Colonic mucosa (tissue), 4 donors: ENCODE measurements around the gene SCYL2. TPM values are rescaled to one million over a fixed set of nuclear protein-coding genes. Genes with fewer than 3 reads are reported as not detected.
A peak's percentile ranks its signal among the peaks of the same experiment; 100 is the strongest.
"Not testable (repeated sequence)": the region's sequence is repeated elsewhere in the genome, so short reads cannot be mapped to it uniquely, and the experiment has no call there.

Experiments
- DNase-seq: peaks from one replicate; pipeline ENCODE4 v3.0.0-alpha.2; 2020
- H3K27ac ChIP-seq: fragments of 200-600 bp; one replicate; pipeline ENCODE4 v1.8.0; 2021
- H3K27me3 ChIP-seq: fragments of 200-600 bp; one replicate; pipeline ENCODE4 v1.8.0; 2021
- H3K36me3 ChIP-seq: fragments of 200-600 bp; one replicate; pipeline ENCODE4 v1.8.0; 2021
- H3K4me1 ChIP-seq: fragments of 200-600 bp; one replicate; pipeline ENCODE4 v1.8.0; 2021; ENCODE audit warnings: mild to moderate bottlenecking
- H3K4me3 ChIP-seq: fragments of 200-600 bp; one replicate; pipeline ENCODE4 v1.8.0; 2021
- H3K9ac ChIP-seq, 2 donors: one replicate each; pipeline ENCODE4 v1.7.0; 2013; ENCODE audit warnings: control low read depth in 2 of 2, low read depth in 2 of 2, low read length in 2 of 2
- H3K9me3 ChIP-seq: fragments of 200-600 bp; one replicate; pipeline ENCODE4 v1.8.0; 2021
- intact Hi-C: fragments of 100-400 bp; cut with DNase I; formaldehyde crosslinking; loops from one replicate; pipeline ENCODE4 v1.14.1; 2022
- total RNA-seq, 2 donors: library from RNA; stranded (reverse); fragmentation: NEBNext Ultra II Directional in 1 of 2; extraction: Animal tissue kit (Norgen Biotek cat#: 25700) in 1 of 2; gene quantifications; one replicate each; pipeline ENCODE4 v1.2.1, GENCODE V29; 2021
- TF ChIP-seq, protein P1 (sequence below): fragments of 200-600 bp; IDR thresholded peaks from one replicate; pipeline ENCODE4 v1.8.0; 2022; ENCODE audit warnings: antibody characterized with exemption, mild to moderate bottlenecking
- donor health status: healthy.
- donor health status: DM: no; HTN: no; CAD: no.
- donor health status: DM: no; HTN: no; CAD: no.

SCYL2 gene
- total RNA-seq, 2 donors from 2014 or later = 58.4 to 91.1 TPM

DNA sequence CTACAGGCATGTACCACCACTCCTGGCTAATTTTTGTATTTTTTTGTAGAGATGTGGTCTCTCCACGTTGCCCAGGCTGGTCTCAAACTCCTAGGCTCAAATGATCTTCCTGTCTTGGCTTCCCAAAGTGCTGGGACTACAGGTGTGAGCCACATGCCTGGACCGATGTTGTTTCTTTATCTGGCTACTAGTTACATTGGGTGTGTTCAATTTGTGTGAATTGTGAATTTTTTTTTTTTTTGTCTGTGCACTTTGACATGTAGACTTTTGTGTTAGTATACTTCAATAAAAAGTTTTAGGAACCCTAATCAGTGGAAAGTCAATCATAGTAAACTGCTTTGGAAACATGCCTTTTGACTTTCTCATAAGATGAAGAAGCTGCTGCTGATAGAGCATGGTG lies 65.9 kb downstream of the SCYL2 start:
- TF ChIP-seq, protein P1, sequence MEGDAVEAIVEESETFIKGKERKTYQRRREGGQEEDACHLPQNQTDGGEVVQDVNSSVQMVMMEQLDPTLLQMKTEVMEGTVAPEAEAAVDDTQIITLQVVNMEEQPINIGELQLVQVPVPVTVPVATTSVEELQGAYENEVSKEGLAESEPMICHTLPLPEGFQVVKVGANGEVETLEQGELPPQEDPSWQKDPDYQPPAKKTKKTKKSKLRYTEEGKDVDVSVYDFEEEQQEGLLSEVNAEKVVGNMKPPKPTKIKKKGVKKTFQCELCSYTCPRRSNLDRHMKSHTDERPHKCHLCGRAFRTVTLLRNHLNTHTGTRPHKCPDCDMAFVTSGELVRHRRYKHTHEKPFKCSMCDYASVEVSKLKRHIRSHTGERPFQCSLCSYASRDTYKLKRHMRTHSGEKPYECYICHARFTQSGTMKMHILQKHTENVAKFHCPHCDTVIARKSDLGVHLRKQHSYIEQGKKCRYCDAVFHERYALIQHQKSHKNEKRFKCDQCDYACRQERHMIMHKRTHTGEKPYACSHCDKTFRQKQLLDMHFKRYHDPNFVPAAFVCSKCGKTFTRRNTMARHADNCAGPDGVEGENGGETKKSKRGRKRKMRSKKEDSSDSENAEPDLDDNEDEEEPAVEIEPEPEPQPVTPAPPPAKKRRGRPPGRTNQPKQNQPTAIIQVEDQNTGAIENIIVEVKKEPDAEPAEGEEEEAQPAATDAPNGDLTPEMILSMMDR = no peak
- H3K9me3 ChIP-seq = no peaks in the 10 kb centered on the region

DNA sequence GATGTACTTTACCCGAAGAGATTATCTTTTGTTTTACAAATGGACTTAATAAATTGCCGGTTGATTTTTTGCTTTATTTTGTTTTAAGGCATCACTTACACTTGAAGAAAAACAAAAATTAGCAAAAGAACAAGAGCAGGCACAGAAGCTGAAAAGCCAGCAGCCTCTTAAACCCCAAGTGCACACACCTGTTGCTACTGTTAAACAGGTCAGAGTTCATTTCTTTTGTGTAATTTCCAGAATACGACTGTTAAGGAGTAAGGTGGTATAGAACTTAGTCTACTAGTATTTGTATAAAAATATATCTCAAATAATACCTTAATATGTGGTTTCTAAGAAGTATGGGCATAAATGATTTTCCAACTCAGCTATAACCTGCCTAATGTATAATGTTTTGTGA lies 70.3 kb downstream of the SCYL2 start:
- Histone ChIP-seq H3K27ac (no peak overlapping the region), H3K9ac (no peak overlapping the region), H3K27me3 (no peaks in the 10 kb centered on the region), H3K4me3 (no peak overlapping the region), H3K9me3 (no peaks in the 10 kb centered on the region), H3K4me1 (no peaks in the 10 kb centered on the region), H3K36me3 (no peaks in the 10 kb centered on the region)
- intact Hi-C loops = loop anchor here (10.0 kb wide), 1 partner anchor 122 kb away; no protein-coding TSS in a partner anchor
- TF ChIP-seq, protein P1 = no peak
- no peak for DNase-seq

More for the DNA sequence above, 65.9 kb downstream of the SCYL2 start:
- intact Hi-C loops = loop anchor here (10.0 kb wide), 1 partner anchor 118 kb away; no protein-coding TSS in a partner anchor
- Histone ChIP-seq H3K27me3 (no peaks in the 10 kb centered on the region), H3K36me3 (no peaks in the 10 kb centered on the region), H3K27ac (no peak overlapping the region), H3K9ac (no peak overlapping the region), H3K4me3 (no peak overlapping the region), H3K4me1 (no peaks in the 10 kb centered on the region)
- no peak for DNase-seq

DNA sequence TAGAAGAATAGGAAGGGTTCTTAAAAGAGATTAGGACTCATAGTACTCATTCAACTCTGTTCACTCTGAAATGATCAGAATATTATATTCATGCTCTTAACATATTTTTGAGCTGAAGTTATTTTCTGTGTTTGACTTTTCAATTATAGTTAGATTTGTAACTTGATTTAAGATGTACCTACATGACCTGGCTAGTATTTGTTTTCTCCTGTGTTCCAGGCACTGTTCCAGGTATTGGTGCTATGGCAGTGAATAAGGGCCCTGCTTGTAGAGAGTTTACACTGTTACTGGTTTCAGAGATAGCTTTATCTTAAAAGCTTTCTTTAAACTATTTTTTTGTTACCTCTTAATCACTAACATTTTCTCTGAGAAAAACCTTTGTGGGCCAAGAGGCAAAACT lies 70.8 kb downstream of the SCYL2 start:
- H3K27me3 ChIP-seq = no peaks in the 10 kb centered on the region
- no peaks in the 10 kb centered on the region for H3K9me3 ChIP-seq
- no peaks in the 10 kb centered on the region for H3K4me1 ChIP-seq
- H3K9ac ChIP-seq = no peak overlapping the region
- no peak overlapping the region for H3K27ac ChIP-seq
- TF ChIP-seq, protein P1 = no peak
- intact Hi-C loops = loop anchor here (10.0 kb wide), 1 partner anchor 123 kb away; no protein-coding TSS in a partner anchor
- DNase-seq = peak; percentile 74
- no peaks in the 10 kb centered on the region for H3K36me3 ChIP-seq
- H3K4me3 ChIP-seq = no peak overlapping the region

DNA sequence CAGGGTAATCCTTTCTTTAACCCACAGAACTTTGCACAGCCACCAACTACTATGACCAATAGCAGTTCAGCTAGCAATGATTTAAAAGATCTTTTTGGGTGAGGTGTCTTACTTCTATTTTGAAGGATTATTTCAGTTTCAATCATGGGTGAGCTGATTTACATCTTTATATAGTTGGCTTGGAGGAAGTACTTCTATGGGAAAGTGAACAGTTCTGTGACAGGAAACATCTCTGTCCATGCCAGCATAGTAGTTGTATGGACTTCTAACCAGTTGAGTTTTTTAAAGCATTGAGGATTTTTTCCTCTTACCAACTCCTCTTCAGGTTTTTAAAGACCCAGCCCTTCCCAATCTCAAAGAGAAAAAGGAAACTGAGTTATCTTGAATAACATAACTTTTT lies 72.1 kb downstream of the SCYL2 start:
- Histone ChIP-seq H3K9me3 (no peaks in the 10 kb centered on the region), H3K4me3 (no peak overlapping the region), H3K27ac (no peak overlapping the region), H3K9ac (no peak overlapping the region), H3K27me3 (no peaks in the 10 kb centered on the region), H3K4me1 (no peaks in the 10 kb centered on the region), H3K36me3 (no peaks in the 10 kb centered on the region)
- TF ChIP-seq, protein P1 = no peak
- intact Hi-C loops = loop anchor here (10.0 kb wide), 1 partner anchor 124 kb away; no protein-coding TSS in a partner anchor
- DNase-seq = no peak

DNA sequence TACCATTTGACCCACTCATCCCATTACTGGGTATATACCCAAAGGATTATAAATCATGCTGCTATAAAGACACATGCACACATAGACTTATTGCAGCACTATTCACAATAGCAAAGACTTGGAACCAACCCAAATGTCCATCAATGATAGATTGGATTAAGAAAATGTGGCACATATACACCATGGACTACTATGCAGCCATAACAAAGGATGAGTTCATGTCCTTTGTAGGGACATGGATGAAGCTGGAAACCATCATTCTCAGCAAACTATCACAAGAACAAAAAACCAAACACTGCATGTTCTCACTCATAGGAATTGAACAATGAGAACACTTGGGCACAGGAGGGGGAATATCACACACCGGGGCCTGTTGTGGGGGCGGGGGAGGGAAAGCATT lies 75.9 kb downstream of the SCYL2 start:
- H3K27ac ChIP-seq, H3K9ac ChIP-seq, H3K4me1 ChIP-seq, H3K9me3 ChIP-seq, DNase-seq, H3K4me3 ChIP-seq, intact Hi-C loops, H3K36me3 ChIP-seq, H3K27me3 ChIP-seq: not testable (repeated sequence)

DNA sequence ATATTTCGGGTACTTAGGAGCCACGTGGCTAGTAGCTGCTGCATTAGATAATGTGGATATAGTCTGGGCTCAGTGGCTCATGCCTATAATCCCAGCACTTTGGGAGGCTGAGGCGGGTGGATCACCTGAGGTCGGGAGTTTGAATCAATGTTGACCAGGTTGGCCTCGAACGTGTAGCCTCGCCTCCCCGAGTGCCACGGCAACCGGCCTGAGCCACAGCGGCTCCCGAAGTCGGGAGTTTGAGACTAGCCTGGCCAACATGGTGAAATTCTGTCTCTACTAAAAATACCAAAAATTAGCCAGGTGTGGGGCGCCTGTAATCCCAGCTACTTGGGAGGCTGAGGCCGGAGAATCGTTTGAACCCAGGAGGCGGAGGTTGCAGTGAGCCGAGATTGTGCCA lies 77.4 kb downstream of the SCYL2 start:
- intact Hi-C loops, H3K27me3 ChIP-seq, H3K9me3 ChIP-seq, DNase-seq, H3K36me3 ChIP-seq, H3K4me1 ChIP-seq, H3K4me3 ChIP-seq, H3K9ac ChIP-seq: not testable (repeated sequence)
- H3K27ac ChIP-seq = peak overlapping the region; percentile 41
